ENCODE results near the gene CACNA1C. TPM values are rescaled to one million over a fixed set of nuclear protein-coding genes. Genes with fewer than 3 reads are reported as not detected.

Gene CACNA1C
- total RNA-seq, 1 donor from 2014 or later = 1.3 TPM

GRCh38 chr12:2644683-2645405 lies 592.1 kb downstream of the CACNA1C start:
- Histone ChIP-seq H3K27me3 (ENCODE audit: control insufficient read depth, insufficient read depth, low read length) (peaks cover 6% of the 10 kb centered on the region), H3K4me3 (ENCODE audit: low read depth, low read length) (no peak overlapping the region), H3K36me3 (ENCODE audit: control insufficient read depth, insufficient read depth, low read length) (no peaks in the 10 kb centered on the region)
- no peak for DNase-seq (ENCODE audit: low read depth)
- no peak for TF ChIP-seq CTCF (IDR thresholded peaks at IDR 0.05; ENCODE audit: insufficient read depth, low read length, poor library complexity, severe bottlenecking)

- Histone ChIP-seq H3K4me3 (ENCODE audit: low read depth, low read length) (no peak overlapping the region), H3K27me3 (ENCODE audit: control insufficient read depth, insufficient read depth, low read length) (peaks cover 9% of the 10 kb centered on the region), H3K36me3 (ENCODE audit: control insufficient read depth, insufficient read depth, low read length) (no peaks in the 10 kb centered on the region)
- DNase-seq (ENCODE audit: low read depth) = no peak
- TF ChIP-seq CTCF (IDR thresholded peaks at IDR 0.05; ENCODE audit: insufficient read depth, low read length, poor library complexity, severe bottlenecking) = no peak
Measured at GRCh38 chr12:2645460-2645859, 592.7 kb downstream of the CACNA1C start.

- Histone ChIP-seq H3K4me3 (ENCODE audit: low read depth, low read length) (no peak overlapping the region), H3K36me3 (ENCODE audit: control insufficient read depth, insufficient read depth, low read length) (no peaks in the 10 kb centered on the region), H3K27me3 (ENCODE audit: control insufficient read depth, insufficient read depth, low read length) (peaks cover 11% of the 10 kb centered on the region)
- no peak for DNase-seq (ENCODE audit: low read depth)
- no peak for TF ChIP-seq CTCF (IDR thresholded peaks at IDR 0.05; ENCODE audit: insufficient read depth, low read length, poor library complexity, severe bottlenecking)
Measured at GRCh38 chr12:2646341-2646740, 593.6 kb downstream of the CACNA1C start.

- H3K27me3 ChIP-seq (ENCODE audit: control insufficient read depth, insufficient read depth, low read length) = peaks cover 11% of the 10 kb centered on the region
Measured at GRCh38 chr12:2647186-2647585, 594.4 kb downstream of the CACNA1C start.

GRCh38 chr12:2648406-2648805 lies 595.6 kb downstream of the CACNA1C start:
- DNase-seq (ENCODE audit: low read depth) = no peak
- no peak overlapping the region for H3K4me3 ChIP-seq (ENCODE audit: low read depth, low read length)
- no peaks in the 10 kb centered on the region for H3K36me3 ChIP-seq (ENCODE audit: control insufficient read depth, insufficient read depth, low read length)
- no peak for TF ChIP-seq CTCF (IDR thresholded peaks at IDR 0.05; ENCODE audit: insufficient read depth, low read length, poor library complexity, severe bottlenecking)
- peaks cover 11% of the 10 kb centered on the region for H3K27me3 ChIP-seq (ENCODE audit: control insufficient read depth, insufficient read depth, low read length)

More at GRCh38 chr12:2647186-2647585, 594.4 kb downstream of the CACNA1C start:
- H3K36me3 ChIP-seq (ENCODE audit: control insufficient read depth, insufficient read depth, low read length) = no peaks in the 10 kb centered on the region
- DNase-seq (ENCODE audit: low read depth) = no peak
- no peak for TF ChIP-seq CTCF (IDR thresholded peaks at IDR 0.05; ENCODE audit: insufficient read depth, low read length, poor library complexity, severe bottlenecking)
- no peak overlapping the region for H3K4me3 ChIP-seq (ENCODE audit: low read depth, low read length)

Data from kidney epithelial cell (primary cell).